Measurements from ENCODE around the gene SNX25.
"Not testable (repeated sequence)": the region's sequence is repeated elsewhere in the genome, so short reads cannot be mapped to it uniquely, and the experiment has no call there.

The SNX25 gene

DNA sequence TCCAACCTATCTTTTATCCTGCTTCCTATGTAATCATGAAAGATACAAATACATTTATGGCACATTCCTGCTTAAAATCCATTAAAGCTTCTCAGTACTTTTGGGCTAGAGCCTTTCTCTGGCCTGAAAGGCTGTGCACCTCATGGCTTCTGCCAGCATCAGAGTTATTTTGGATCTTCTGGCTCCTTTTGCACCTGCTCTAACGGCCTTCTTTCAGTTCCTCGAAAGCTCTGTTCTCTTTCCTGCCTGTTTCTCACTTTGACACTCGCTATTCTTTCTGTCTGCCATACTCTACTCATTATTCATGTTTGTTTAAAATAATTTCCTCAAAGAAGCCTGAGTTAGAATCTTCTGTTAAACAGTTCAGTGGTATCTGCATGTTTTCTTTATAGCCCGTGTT lies 100.4 kb downstream of the SNX25 start:
- DNase-seq, result no peak

DNA sequence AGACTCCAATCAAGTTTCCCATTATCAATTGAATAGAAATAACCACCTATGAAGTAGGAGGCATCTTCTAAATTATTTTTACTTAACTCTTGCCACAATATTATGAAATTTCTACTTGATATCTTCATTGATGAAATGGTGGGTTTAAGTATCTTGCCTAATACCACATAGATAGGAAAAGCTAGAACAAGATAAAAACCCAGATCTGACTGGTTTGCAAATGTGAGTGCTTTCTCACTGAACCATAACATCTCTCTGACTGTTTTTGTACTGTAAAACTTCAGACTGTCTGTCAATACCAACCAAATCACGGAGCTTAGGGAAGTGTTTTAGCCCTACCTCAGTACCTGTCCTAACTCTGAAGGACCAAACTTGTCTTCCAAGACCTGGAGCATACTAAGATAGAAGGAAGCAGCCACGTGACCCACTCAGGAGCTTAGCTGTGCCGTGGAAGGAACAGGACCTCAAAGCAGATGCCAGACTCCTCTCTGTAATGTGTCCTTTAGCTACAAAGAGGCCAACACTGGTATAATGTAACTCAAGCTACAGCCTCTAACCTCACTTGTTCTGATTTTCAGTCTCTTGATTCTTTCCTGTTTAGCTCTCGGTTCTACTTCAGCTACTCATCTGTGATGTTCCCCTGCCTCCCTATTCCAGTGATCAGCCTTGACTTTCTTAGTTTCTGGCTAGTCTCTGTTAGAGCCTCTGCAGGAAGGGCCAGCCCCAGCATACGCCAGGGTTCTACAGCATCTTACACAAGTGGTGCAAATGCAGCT lies 101.9 kb downstream of the SNX25 start:
- no peak for DNase-seq

DNA sequence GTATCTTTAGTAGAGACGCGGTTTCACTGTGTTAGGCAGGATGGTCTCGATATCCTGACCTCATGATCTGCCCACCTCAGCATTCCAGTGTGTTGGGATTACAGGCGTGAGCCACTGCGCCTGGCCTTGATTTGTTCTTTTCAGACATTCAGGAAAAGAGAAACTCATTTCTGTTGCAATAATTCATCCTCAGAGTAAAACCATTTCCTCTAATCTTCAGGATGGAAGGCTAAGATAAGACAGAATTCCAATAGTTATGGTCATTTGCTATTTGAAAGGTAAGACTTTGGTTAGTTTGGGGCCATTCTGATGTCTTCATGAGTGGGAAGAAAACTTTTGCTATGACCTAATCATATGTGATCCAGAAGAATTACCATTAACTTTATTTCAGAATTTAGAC lies 103.3 kb downstream of the SNX25 start:
- DNase-seq, result no peak

DNA sequence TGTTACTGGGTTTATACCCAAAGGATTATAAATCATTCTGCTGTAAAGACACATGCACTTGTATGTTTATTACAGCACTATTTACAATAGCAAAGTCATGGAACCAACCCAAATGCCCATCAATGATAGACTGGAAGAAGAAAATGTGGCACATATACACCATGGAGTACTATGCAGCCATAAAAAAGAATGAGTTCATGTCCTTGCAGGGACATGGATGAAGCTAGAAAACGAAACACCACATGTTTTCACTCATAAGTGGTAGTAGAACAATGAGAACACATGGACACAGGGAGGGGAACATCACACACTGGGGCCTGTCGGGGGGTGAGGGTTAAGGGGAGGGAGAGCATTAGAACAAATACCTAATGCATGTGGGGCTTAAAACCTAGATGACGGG lies 108.1 kb downstream of the SNX25 start:
- not testable (repeated sequence) for DNase-seq

DNA sequence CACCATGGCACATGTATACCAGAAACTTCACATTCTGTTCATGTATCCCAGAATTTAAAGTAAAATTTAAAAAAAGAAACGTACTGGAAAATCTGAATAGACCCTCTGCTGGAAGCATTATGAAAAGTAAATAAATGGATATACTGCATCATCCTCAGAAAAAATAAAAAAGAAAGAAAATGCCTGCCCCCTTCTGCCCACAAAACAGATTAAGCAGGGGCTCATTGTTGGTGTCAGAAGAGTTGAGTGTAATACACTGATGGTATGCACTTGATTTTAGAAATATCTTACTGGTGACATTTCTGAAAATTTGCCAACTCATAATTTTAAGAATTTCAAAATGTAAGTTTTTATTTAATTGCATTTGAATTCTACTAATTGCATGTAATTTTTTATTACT lies 108.5 kb downstream of the SNX25 start:
- no peak for DNase-seq

DNA sequence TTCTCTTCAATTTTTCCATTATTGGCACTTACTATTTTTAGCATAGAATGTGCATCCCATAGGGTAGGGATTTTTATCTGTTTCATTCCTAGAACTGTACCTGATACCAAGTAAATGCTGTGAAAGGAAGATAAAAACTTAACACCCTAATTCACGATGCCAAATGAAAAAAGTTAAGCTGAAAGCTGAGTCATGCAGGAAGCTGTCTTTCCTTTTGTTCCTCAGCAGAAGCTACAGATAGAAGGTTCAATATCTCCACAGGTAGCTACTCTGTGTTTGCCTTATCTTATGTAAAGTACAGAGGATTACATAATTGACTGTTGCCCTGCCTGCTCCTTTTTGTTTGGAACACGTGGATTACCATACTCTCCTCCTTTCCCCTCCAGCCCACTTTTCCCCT lies 109.3 kb downstream of the SNX25 start:
- DNase-seq, result no peak

DNA sequence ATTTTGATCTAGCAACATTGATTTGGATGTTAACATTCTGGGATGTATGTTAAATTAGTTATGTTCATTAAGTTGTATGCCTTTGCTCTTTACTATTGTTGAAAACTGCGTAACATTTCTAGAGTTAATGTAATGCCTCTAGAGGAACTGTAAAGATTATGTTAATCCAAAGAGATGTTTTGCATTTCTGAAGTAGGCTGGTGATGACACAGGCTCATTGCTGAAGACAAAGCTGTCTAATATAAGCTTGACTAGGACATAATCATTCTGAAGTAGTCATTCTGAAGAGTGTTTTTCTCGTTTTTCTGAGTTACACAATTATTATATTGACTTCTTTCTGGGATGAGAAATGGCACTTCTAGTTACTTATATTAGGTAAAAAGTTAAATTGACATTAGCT lies 113.4 kb downstream of the SNX25 start:
- no peak for DNase-seq

DNA sequence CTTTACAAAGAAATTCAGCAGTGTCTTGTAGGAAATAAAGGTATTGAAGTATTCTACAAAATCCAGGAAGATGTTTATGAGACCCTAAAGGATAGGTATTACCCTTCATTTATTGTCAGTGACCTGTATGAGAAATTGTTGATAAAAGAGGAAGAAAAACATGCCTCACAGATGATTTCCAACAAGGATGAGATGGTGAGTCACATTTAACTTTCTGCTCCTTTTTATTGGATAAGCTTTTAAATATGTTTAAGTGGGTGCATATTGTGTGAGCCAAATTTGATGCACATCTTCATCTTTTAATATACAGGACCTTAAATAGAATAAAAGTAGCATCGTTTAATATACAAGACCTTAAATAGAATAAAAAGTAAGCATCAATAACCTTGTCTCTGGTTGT lies 114.2 kb downstream of the SNX25 start:
- DNase-seq, result no peak

DNA sequence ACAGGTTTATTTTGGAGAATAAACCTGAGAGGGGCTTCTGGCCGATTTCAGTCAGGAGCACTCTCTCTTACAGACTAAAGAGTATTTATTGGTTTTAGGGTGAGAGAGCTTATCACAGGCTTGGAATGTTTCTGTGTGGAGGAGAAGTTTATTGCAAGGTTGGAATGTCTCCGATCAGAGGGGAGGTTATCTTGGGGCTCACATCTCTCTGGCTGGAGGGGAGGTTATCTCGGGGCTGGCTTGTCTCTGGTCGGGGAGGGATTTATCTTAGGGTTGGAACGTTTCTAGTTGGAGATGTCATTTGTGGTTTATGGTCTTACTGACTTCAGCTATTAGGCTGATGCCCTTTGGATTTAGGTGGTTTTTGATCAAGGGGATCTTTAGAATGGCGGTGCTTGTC lies 115.0 kb downstream of the SNX25 start:
- not testable (repeated sequence) for DNase-seq

DNA sequence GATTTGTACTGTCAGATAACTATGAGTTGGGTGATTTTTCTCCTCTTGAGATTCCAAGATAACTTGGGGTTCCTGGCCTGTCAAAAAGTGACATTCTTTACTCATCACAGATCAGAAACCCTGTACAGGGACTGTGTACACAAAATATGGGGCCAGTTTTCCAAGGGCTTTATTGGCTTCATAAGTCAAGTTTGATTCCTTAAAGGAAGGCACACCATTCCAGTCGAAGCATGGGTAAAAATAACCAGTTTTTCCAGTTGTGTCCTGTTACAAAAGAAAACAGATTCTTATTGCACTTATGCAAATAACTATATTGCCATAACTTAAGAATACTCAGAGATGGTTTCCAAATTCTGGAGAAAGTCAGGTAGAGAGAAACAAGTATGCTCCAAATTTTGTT lies 116.3 kb downstream of the SNX25 start:
- not testable (repeated sequence) for DNase-seq

DNA sequence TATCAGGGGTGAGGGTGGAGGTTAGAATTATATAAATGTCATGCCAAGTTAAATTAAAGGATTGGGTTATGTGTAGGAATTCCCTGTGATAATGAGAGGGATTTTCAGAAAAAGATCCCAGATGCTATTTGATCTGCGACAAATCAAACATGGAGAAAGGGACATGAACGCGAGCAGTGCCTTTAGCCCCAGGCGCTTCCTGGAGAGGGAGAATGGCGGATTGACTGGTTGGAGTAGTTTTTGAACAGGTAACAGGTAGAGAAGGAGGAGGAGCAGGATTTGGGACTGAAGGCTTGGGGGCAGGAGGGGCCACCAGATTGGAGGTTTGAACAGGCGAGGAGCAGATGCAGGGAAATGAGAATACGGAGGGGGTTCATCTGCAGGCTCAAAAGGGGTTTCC lies 119.2 kb downstream of the SNX25 start:
- no peak for DNase-seq

DNA sequence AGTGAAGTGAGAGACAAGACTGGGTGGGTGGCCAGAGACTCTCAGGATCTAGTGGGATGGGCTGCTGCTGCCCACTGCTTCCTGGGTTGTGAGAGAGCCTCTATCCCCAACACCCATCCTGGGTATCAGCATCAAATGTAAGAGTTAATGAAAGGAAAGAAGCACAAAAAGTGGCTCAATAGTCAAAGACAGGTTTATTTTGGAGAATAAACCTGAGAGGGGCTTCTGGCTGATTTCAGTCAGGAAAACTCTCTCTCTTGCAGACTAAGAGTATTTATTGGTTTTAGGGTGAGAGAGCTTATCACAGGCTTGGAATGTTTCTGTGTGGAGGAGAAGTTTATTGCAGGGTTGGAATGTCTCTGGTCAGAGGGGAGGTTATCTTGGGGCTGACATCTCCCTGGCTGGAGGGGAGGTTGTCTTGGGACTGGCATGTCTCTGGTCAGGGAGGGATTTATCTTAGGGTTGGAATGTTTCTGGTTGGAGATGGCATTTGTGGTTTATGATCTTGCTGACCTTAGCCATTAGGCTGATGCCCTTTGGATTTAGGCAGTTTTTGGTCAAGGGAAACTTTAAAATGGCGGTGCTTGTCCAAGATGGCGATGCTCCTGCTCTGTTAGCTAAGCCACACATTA lies 120.6 kb downstream of the SNX25 start:
- DNase-seq, result not testable (repeated sequence)

DNA sequence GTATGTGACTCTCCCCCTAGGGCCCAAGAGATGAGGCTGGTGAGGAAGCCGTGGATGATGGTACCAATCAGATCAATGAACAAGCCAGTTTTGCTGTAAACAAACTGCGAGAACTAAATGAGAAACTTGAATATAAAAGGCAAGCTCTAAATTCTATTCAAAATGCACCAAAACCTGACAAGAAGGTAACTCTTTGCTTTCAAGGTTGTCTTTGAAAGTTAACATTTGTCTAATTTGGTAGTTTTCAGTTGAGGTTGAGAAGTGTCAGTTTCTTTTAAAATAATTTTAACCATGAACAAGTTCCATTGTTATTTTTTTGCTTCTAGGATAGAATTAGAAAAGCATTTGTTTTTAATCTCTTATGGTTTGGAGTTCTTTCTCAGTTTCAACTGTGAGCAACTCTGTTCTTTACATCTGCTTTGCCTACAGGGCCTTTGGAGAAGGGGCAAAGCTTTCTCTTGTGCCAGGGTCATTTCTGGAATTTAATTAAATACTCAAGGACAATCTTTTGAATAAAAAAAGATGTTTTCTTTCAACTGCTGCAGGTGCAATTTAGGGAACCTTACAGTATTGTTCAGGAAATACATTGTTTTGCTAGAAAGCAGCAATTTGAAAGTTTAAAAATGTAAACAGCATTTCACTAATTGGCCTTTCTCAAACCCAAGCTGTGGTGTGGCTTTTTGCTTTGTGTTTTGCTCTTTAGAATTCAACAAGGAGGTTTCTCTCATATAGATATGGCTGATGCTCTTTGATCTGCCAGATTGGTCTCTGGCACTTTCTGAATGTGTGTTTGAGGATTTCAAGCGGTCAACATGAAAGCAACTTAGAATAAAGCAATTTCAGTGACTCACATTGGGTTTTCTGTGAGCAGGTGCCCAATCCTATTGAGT lies 123.4 kb downstream of the SNX25 start:
- DNase-seq, result no peak

DNA sequence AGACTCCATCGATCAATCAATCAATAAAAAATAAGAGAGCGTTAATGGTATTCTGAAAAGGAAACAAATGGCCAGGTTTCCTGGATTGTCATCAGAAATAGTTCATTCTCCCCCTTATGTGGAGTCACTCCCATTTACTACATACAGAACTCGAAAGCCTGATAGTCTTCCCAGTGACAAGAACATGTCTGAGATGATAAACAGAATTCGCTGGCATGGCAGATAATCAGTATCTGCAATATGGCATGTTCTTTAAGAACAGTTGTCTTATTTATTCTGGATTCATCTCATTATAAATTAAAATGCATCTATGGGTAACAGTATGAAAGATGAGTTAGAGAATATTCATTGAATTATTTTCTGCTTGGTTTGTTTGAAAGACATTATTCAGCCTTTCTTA lies 124.9 kb downstream of the SNX25 start:
- DNase-seq, result no peak

DNA sequence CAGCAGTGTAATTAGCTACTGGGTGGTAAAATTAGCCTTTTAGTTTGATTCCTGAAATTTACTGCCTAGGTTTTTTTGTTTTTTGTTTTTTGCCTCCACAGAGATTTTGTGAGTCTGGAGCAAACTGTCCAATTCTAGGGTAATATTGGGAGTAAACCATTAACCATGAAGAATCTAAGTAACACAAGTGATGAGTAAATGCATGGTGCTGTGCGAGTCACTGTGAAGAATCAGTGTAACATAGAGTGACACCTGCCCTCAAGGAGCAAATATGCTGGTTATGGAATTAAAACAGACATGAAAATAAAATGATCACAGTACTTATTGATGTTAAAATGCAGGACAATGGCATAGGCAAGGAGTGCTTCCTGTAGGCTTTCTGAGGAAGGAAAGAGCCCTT lies 126.2 kb downstream of the SNX25 start:
- no peak for DNase-seq

DNA sequence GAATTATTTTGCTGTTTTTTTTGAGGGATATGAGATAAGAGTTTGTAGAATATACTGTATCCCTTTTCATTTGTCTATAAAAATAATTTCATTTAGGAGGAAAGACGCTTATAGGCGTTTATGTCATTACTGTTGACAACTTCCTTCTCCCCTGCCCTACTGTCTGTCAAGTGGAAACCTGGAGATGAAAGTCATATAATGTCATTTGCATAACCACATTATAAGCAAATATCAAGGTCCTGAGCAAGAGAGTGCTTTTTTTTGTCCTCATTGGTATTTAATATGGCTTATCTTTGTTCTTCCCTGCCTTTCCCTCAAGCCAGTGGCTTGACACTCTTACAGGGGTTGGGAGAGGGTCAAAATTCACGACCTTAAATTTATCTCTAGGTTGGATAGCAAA lies 130.5 kb downstream of the SNX25 start:
- DNase-seq, result no peak

DNA sequence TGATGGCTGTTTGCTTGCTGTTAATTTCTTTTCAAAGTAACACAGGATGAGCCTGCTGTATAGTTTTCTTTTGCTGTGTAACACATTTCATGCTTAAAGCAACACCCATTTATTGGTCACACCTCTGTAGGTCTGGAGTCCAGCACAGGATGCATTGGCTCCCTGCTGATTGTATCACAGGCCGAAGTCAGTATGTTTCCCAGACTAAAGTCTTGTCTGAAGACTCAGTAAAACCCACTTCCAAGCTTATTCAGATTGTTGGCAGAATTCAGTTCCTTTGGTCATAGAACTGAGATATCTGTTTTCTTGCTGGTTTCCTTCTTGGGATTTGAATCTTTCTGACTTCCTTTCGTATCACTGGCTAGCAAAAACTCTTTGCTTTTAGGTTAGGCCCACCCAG lies 132.0 kb downstream of the SNX25 start:
- no peak for DNase-seq

DNA sequence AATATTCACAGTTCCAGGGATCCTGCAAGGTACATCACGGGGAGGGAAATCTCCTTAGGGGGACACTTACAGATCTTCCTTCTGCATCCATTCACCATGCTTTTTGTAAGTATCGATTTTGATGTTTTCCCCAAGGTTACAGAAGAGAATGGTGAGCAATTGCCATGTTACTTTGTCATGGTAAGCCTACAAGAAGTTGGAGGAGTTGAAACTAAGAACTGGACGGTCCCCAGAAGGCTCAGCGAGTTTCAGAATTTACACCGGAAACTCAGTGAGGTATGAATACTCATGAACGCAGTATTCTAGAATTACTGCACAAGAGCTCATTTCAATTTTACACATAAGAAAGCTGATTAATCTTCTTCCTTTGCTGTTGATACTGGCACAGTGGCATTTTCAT lies 132.4 kb downstream of the SNX25 start:
- DNase-seq, result no peak

DNA sequence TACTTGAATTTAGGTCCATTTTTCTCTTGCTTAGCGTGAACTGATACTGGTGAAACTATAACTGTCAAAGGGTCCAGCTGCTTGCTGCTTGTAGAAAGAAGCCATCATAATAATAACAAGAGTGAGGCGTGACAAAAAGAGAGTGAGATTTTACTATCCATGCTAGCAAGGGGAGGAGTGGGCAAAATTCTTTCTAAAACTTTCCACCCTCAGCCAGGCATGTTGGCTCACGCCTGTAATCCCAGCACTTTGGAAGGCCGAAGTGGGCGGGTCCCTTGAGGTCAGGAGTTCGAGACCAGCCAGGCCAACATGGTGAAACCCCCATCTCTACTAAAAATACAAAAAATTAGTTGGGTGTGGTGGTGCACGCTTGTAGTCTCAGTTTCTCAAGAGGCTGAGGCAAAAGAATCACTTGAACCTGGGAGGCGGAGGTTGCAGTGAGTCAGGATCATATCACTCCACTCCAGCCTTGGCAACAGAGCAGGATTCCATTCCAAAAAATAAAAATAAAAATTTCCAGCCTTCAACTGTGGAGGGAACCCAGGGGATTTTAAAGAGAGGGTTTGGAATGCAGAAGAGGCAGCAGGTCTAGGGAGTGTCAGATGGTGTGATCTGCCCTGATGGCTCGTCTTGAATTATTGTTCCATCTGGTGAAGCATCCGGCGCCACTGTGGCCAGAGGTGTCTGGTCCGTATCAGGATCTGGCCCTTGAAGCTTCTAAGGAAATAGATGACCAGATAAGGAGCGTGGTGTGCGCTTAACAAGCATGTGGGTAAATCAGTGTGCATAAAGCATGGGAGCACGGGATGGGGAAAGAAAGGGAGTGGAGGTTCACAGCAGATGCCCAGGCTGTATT lies 134.6 kb downstream of the SNX25 start:
- no peak for DNase-seq

DNA sequence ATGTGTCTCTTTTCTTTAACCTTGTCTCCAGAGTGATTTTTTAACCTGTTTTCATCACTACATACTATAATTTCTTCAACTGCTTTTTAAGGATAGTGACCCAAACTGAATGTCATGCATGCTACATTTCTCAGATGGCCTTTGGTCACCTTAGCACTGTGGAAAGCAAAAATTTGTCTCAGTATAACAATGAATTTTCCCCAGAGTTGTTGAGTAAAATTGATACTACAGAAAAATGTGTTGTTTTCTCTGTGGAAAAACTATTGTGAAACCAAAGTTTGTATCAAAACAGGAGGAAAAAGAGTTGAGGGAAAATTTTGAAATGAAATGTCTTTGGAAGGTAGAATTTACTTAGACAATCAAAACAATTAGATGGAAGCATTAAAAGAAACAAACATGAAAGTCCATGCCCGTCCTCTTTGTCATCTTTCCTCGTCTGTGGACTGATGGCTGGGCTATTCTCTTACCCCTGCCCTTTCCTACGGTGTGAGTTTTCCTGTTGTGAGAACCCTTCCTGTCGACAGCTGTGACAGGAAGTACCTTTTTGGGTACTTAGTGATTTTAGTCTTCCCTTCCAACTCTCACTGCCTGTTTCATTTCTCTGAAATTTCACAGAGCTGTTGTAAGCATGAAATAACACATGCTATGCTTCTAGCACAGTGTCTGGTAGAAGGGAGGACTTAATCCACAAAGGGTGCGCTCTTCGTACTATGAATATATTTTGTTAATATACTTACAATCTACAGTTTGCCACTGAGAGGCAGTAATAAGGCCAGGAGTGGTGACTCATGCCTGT lies 135.5 kb downstream of the SNX25 start:
- no peak for DNase-seq

DNA sequence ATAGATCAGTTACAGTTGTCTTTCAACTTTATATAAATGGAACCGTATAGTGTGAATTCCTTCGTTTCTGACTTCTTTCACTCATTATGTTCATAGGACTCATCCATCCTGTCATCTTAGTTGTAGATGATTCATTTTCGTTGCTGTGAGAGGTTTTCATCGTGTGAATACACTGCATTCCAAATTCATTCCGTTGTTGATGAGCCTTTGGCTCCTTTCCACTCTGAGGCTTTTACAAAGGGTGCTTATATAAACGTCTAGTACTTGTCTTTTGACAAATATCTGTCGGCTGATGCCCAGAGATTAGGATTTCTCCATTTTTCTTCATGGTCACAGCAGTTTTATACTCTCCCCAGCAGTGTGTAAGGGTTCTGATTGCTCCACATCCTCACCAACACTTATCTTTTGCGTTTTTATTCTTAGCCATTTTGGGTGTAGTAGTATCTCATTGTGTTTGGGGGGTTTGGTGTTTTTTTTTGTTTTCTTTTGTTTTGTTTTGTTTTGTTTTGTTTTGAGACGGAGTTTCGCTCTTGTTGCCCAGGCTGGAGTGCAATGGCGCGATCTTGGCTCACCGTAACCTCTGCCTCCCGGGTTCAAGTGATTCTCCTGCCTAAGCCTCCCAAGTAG lies 137.7 kb downstream of the SNX25 start:
- no peak for DNase-seq
